Measurements from ENCODE around the gene XKR3. TPM values are rescaled to one million over a fixed set of nuclear protein-coding genes. Genes with fewer than 3 reads are reported as not detected.
"Not testable (repeated sequence)": the region's sequence is repeated elsewhere in the genome, so short reads cannot be mapped to it uniquely, and the experiment has no call there.

XKR3 gene
- total RNA-seq: not detected

DNA sequence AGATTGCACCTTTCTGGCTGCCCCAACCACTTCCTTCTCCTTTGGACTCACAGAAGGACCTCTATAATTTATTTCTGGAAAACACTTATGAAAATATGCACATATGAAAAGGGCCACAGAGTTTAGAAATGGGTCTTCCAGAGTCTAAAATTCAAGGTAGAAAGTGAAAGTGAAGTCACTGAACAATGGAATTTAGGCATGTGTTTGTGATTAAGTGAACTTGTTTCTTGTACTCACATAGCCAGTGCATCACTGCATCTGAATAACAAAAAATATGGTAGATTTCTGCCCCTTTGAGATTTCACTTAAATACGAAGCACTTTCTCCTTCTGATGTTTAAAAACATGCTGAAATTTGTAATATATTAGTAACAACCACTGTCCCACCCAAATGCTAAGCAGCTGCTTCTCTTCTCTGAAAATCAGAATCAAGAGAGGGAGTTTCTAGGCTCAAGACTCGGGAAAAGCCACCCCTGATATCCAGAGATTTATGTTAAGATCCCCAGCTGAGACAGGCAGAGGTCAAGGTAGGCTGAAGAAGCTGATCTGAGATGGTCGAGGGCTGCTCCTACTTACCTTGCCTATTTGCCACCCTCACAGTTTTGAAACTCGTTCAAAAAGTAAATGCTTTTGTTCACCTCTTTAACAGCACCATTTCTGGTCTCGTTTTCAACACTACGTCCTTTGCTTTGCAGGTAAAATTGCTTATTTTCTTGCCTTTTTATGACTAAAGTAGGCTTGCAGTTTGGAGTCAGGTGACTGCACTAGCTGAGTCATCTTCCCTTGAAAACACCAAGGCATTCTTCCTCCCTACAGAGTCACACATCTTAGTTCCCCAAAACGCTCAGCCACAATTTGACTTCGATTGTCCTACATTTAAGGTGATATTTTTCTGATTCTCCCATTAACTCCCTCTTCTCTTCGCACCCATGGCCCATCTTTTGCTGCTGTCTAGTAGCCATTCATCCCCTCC, at the start of gene XKR3:
Gene XKR3, minus strand, starts transcription at position 696 of the 972 bp plus-strand sequence. CDS start 17,338 bp downstream, outside the sequence.
- no peak for DNase-seq
- no peak within 1 kb of the TSS for H3K4me3 ChIP-seq

DNA sequence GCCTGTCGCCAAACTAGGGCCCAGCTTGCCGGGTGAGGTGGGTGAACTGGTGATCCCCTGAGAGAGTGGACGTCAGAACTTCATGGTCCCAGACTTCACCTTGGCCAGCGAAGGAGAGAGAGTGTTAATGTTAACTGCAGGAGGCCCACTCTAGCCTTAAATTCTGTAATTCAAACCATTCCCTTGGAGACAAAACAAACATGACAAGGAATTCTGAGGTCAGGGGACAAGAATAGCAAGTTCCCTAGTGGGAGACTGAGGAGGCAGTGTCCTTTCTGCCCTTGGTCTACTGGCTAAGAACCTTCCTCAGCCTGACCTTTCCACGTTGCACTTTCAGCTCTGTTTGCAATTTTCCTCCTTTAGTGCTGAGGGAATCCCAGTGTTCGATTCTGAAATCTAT, 44.4 kb upstream of the XKR3 start:
- not testable (repeated sequence) for H3K4me3 ChIP-seq, H3K27me3 ChIP-seq, H3K27ac ChIP-seq, H3K4me1 ChIP-seq, H3K9me3 ChIP-seq, DNase-seq, H3K36me3 ChIP-seq

More for the DNA sequence above, at the start of gene XKR3:
- Histone ChIP-seq H3K9me3 (peaks cover 0 to 4% (median 0%) of the 10 kb centered on the region in 4 donors), H3K4me1 (no peaks in the 10 kb centered on the region), H3K27me3 (no peaks in the 10 kb centered on the region), H3K36me3 (no peaks in the 10 kb centered on the region), H3K27ac (no peak within 1 kb of the TSS)
- TF ChIP-seq, protein P1, sequence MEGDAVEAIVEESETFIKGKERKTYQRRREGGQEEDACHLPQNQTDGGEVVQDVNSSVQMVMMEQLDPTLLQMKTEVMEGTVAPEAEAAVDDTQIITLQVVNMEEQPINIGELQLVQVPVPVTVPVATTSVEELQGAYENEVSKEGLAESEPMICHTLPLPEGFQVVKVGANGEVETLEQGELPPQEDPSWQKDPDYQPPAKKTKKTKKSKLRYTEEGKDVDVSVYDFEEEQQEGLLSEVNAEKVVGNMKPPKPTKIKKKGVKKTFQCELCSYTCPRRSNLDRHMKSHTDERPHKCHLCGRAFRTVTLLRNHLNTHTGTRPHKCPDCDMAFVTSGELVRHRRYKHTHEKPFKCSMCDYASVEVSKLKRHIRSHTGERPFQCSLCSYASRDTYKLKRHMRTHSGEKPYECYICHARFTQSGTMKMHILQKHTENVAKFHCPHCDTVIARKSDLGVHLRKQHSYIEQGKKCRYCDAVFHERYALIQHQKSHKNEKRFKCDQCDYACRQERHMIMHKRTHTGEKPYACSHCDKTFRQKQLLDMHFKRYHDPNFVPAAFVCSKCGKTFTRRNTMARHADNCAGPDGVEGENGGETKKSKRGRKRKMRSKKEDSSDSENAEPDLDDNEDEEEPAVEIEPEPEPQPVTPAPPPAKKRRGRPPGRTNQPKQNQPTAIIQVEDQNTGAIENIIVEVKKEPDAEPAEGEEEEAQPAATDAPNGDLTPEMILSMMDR (IDR thresholded peaks at IDR 0.05): no peak
- TF ChIP-seq POLR2A (IDR thresholded peaks at IDR 0.05): no peak

DNA sequence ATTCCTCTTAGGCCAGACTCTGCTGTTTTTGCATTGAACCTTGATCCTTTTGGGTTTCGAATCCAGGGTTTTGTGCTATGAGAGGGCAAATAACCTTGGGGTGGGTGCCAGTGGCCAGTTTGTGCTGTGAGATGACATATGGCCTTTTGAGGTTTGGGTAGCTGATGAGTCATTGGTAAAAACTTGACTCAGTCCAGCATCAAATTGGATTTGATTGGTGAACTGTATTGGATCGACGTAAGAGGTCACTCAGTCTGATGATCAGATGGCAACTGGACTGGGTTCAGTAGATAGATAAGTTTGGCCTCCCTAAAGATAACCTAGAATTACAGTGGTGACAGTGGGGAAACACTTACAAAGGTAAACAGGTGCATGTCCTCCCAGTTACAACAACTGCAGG, 41.0 kb upstream of the XKR3 start:
- H3K4me3 ChIP-seq: no peak overlapping the region
- H3K27ac ChIP-seq: no peak overlapping the region
- no peaks in the 10 kb centered on the region for H3K9me3 ChIP-seq
- H3K36me3 ChIP-seq: no peaks in the 10 kb centered on the region
- H3K4me1 ChIP-seq: no peaks in the 10 kb centered on the region
- no peaks in the 10 kb centered on the region for H3K27me3 ChIP-seq
- DNase-seq: no peak
- no peak for TF ChIP-seq POLR2A (IDR thresholded peaks at IDR 0.05)
- TF ChIP-seq, protein P1 (IDR thresholded peaks at IDR 0.05): no peak

DNA sequence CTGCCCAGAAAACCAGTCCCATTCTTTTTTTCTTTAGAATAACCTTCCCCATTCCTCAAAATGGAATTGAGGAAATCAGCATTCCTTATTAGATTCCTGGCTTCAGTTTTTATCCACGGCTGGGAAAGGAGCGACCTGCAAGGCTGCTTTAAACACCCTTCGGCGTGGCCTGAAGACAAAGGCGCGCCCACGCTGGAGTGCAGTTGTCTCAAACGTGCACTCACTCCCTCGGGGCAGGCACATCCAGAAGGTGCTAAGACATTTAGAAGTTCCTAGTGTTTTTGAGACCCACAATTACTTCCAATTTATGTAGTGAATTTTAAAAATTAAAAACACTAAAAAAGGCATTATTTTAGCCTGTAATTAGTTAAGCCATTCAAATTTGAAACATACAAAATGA, 31.6 kb upstream of the XKR3 start:
- not testable (repeated sequence) for H3K27ac ChIP-seq, H3K36me3 ChIP-seq, H3K4me3 ChIP-seq, H3K27me3 ChIP-seq, H3K4me1 ChIP-seq, H3K9me3 ChIP-seq, DNase-seq

DNA sequence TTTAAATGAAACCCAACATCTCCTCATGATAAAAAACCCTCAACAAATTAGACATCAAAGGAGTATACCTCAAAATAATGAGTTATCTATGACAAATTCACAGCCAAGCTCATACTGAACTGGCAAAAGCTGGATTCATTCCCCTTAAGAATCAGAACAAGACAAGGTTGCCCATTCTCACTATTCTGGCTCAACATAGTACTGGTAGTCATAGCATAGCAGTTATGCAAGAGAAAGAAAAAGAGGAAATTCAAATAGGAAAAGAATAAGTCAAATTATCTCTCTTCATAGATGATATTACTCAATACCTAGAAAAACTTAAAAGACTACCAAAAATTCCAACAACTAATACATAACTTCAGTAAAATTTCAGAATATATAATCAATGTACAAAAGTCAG, 29.4 kb upstream of the XKR3 start:
- Histone ChIP-seq H3K27ac (no peak overlapping the region), H3K27me3 (no peaks in the 10 kb centered on the region), H3K36me3 (no peaks in the 10 kb centered on the region), H3K4me3 (no peak overlapping the region), H3K9me3 (no peaks in the 10 kb centered on the region), H3K4me1 (no peaks in the 10 kb centered on the region)
- DNase-seq: no peak
- TF ChIP-seq, protein P1 (IDR thresholded peaks at IDR 0.05): no peak
- no peak for TF ChIP-seq POLR2A (IDR thresholded peaks at IDR 0.05)

DNA sequence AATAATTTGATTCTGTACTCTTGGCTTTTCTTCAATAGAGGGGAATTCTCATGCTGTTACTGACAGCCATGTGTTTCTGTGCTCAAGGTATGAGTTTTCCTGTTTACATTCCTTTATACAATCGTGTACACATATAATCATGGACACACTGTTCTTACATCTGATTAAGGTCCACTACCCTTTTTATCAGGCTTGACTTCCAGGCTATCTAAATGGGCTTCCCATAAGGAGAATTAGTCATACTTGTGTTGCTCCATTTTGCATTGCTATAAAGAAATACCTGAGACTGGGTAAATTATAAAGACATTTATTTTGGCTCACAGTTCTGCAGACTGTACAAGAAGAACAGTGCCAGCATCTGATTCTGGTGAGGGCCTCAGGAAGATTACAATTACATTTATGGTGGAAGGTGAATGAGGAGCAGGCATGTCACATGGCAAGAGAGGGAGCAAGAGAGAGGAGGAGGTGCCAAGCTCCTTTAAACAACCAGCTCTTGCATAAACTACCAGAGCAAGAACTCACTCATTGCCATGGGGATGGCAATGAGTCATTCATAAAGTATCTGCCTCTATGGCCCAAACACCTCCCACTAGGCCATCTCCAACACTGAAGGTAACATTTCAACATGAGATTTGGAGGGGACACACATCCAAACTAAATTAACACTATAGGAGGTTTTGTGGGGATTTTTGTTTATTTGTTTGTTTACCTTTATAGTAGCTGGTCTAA, 26.2 kb upstream of the XKR3 start:
- H3K27me3 ChIP-seq, H3K36me3 ChIP-seq, DNase-seq, H3K27ac ChIP-seq, H3K4me1 ChIP-seq, H3K4me3 ChIP-seq, H3K9me3 ChIP-seq: not testable (repeated sequence)

DNA sequence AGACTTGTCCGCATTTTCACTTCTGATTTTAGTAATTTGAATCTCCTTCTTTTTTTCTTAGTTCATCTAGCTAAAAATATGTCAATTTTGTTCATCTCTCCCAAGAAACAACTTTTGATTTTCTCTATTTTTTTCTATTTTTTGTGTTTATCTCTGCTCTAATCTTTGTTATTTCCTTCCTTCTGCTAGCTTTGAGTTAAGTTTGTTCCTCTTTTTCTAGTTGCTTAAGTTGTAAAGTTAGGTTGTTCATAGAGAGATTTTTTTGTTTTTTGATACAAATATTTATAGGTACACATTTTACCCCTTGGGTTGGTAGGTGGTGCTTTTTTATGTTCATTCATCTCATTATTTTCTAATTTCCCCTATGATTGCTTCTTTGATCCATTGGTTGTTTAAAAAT, 22.1 kb upstream of the XKR3 start:
- no peaks in the 10 kb centered on the region for H3K4me1 ChIP-seq
- no peaks in the 10 kb centered on the region for H3K36me3 ChIP-seq
- TF ChIP-seq, protein P1 (IDR thresholded peaks at IDR 0.05): no peak
- TF ChIP-seq POLR2A (IDR thresholded peaks at IDR 0.05): no peak
- DNase-seq: no peak
- no peak overlapping the region for H3K4me3 ChIP-seq
- no peaks in the 10 kb centered on the region for H3K27me3 ChIP-seq
- no peak overlapping the region for H3K27ac ChIP-seq
- peaks cover 0 to 4% (median 0%) of the 10 kb centered on the region in 4 donors for H3K9me3 ChIP-seq

Measured in Peyer's patch (tissue), 4 donors.